Stomach (tissue), 9 donors: ENCODE results near the gene SSBP3. TPM values are rescaled to one million over a fixed set of nuclear protein-coding genes. Genes with fewer than 3 reads are reported as not detected.

Experiments used
- DNase-seq, 2 donors: peaks; one replicate each; pipeline versions ENCODE4 v3.0.0 to v3.0.0-alpha.2; 2013 to 2019
- H3K27ac ChIP-seq, 5 donors: fragments of 200-600 bp in 4 of 5; sonication (generic) in 4 of 5; one replicate each; pipeline ENCODE4 v1.5.1; 2013 to 2019; ENCODE audit warnings: mild to moderate bottlenecking in 1 of 5, moderate library complexity in 1 of 5
- H3K27me3 ChIP-seq, 3 donors: fragments of 200-600 bp; sonication (generic); one replicate each; pipeline ENCODE4 v1.5.1; 2017 to 2019; ENCODE audit warnings: mixed run types in 1 of 3
- H3K36me3 ChIP-seq, 4 donors: fragments of 200-600 bp; sonication (generic); 1 replicate in 3 of 4; 2 replicates in 1 of 4; pipeline ENCODE4 v1.5.1; 2016 to 2019
- H3K4me1 ChIP-seq, 4 donors: fragments of 200-600 bp; sonication (generic); one replicate each; pipeline ENCODE4 v1.5.1; 2016 to 2019
- H3K4me3 ChIP-seq, 4 donors: fragments of 200-600 bp; sonication (generic) in 3 of 4; one replicate each; pipeline ENCODE4 v1.5.1; 2016 to 2019; ENCODE audit warnings: mild to moderate bottlenecking in 1 of 4
- H3K9me3 ChIP-seq, 4 donors: fragments of 200-600 bp; sonication (generic); one replicate each; pipeline ENCODE4 v1.5.1; 2016 to 2019
- CTCF ChIP-seq, 7 experiments: fragments of 450-650 bp in 4 of 7; fragments of 200-600 bp in 3 of 7; sonication (generic) in 3 of 7; IDR thresholded peaks; one replicate each; pipeline ENCODE4 v1.5.1; 2016 to 2019; ENCODE audit warnings: antibody characterized with exemption in 7 of 7, control low read depth in 2 of 7, mild to moderate bottlenecking in 1 of 7
- EP300 ChIP-seq: sonication (generic); formaldehyde crosslinking; IDR thresholded peaks from one replicate; pipeline ENCODE4 v1.6.1; 2017; ENCODE audit warnings: antibody characterized with exemption
- POLR2A ChIP-seq, 4 donors: fragments of 450-650 bp; IDR thresholded peaks; one replicate each; pipeline ENCODE4 v1.6.1; 2016; ENCODE audit warnings: antibody characterized with exemption in 4 of 4, control low read depth in 2 of 4, mild to moderate bottlenecking in 1 of 4, moderate library complexity in 1 of 4
- POLR2AphosphoS5 ChIP-seq, 3 donors: sonication (generic); formaldehyde crosslinking; IDR thresholded peaks; one replicate each; pipeline ENCODE4 v1.6.1; 2016; ENCODE audit warnings: antibody characterized with exemption in 3 of 3
- WGBS, 5 donors: extraction: QIAGEN DNeasy Blood & Tissue Kit in 3 of 5; methylation state at CpG; one replicate each; pipeline versions ENCODE4 v1.1.5 to v1.1.7; 2013 to 2018; 5-methylcytosine and 5-hydroxymethylcytosine counted together
- intact Hi-C: fragments of 100-400 bp; cut with DNase I; formaldehyde crosslinking; loops from one replicate; pipeline ENCODE4 v1.15.1; 2023; ENCODE audit warnings: low total_unique reads
- polyA plus RNA-seq, 3 donors: library from polyadenylated mRNA; stranded (reverse); fragments of 200-250 nt; gene quantifications; one replicate each; pipeline ENCODE4 v1.2.3, GENCODE V29; 2013
- total RNA-seq, 5 donors: library from RNA; depleted of rRNA; stranded (reverse); fragments of >200 nt; gene quantifications; one replicate each; pipeline versions ENCODE4 v1.1.0 to v1.2.3, GENCODE V29; 2014 to 2016
- donor health status: healthy with polysubstance abuse.
- donor health status: Bipolar disorder and iron deficiency.
- donor health status: healthy.

The SSBP3 gene
- total and polyA plus RNA-seq, 8 donors = 4.3 to 100 (median 38.1) TPM

GRCh38 chr1:54266195-54266594 is 140.0 kb downstream of the SSBP3 start:
- Histone ChIP-seq H3K36me3 (peaks cover 0 to 5% (median 2%) of the 10 kb centered on the region in 4 donors), H3K27ac (peak overlapping the region in 1 of 5 donors; percentile 17), H3K27me3 (no peaks in the 10 kb centered on the region), H3K4me3 (no peak overlapping the region), H3K9me3 (no peaks in the 10 kb centered on the region), H3K4me1 (peaks cover 21 to 84% (median 68%) of the 10 kb centered on the region in 4 donors)
- intact Hi-C loops = loop anchor here (10.0 kb wide), 2 partner anchors 49 to 139 kb away; partner anchors contain the start of gene SSBP3
- WGBS, 5 donors = 59 to 82% (median 66%) methylated on average over 2 of the region's 2 CpGs
- DNase-seq = no peak
- TF ChIP-seq EP300 = no peak
- TF ChIP-seq POLR2A (IDR thresholded peaks at IDR 0.05) = no peak
- no peak for TF ChIP-seq POLR2AphosphoS5 (IDR thresholded peaks at IDR 0.05)
- TF ChIP-seq CTCF (IDR thresholded peaks at IDR 0.05) = no peak

GRCh38 chr1:54265659-54266058 is 140.5 kb downstream of the SSBP3 start:
- Histone ChIP-seq H3K36me3 (peaks cover 0 to 6% (median 2%) of the 10 kb centered on the region in 4 donors), H3K27ac (no peak overlapping the region), H3K4me1 (peaks cover 16 to 84% (median 68%) of the 10 kb centered on the region in 4 donors), H3K4me3 (no peak overlapping the region), H3K27me3 (no peaks in the 10 kb centered on the region), H3K9me3 (no peaks in the 10 kb centered on the region)
- no peak for DNase-seq
- TF ChIP-seq CTCF (IDR thresholded peaks at IDR 0.05) = no peak
- TF ChIP-seq EP300 = no peak
- TF ChIP-seq POLR2A (IDR thresholded peaks at IDR 0.05) = no peak
- TF ChIP-seq POLR2AphosphoS5 (IDR thresholded peaks at IDR 0.05) = no peak
- intact Hi-C loops = loop anchor here (10.0 kb wide), 2 partner anchors 49 to 139 kb away; partner anchors contain the start of gene SSBP3
- WGBS, 5 donors = 79 to 95% (median 79%) methylated on average over 6 of the region's 6 CpGs

- intact Hi-C loops = loop anchor here (10.0 kb wide), 2 partner anchors 50 to 140 kb away; partner anchors contain the start of gene SSBP3
- Histone ChIP-seq H3K4me3 (no peak overlapping the region), H3K27me3 (no peaks in the 10 kb centered on the region), H3K4me1 (peaks cover 15 to 84% (median 70%) of the 10 kb centered on the region in 4 donors), H3K27ac (no peak overlapping the region), H3K9me3 (no peaks in the 10 kb centered on the region), H3K36me3 (peaks cover 0 to 6% (median 1%) of the 10 kb centered on the region in 4 donors)
- TF ChIP-seq POLR2AphosphoS5 (IDR thresholded peaks at IDR 0.05) (no peak), POLR2A (IDR thresholded peaks at IDR 0.05) (no peak), EP300 (no peak), CTCF (IDR thresholded peaks at IDR 0.05) (no peak)
- 73 to 92% (median 81%) methylated on average over 8 of the region's 8 CpGs for WGBS, 5 donors
- no peak for DNase-seq
Measured at GRCh38 chr1:54265126-54265525, 141.1 kb downstream of the SSBP3 start.

- intact Hi-C loops = loop anchor here (10.0 kb wide), 2 partner anchors 51 to 141 kb away; partner anchors contain the start of gene SSBP3
- TF ChIP-seq CTCF (IDR thresholded peaks at IDR 0.05) (no peak), POLR2AphosphoS5 (IDR thresholded peaks at IDR 0.05) (no peak), POLR2A (IDR thresholded peaks at IDR 0.05) (no peak), EP300 (no peak)
- H3K4me1 ChIP-seq = peaks cover 4 to 79% (median 62%) of the 10 kb centered on the region in 4 donors
- DNase-seq = no peak
- H3K9me3 ChIP-seq = no peaks in the 10 kb centered on the region
- H3K36me3 ChIP-seq = peaks cover 0 to 6% (median 0%) of the 10 kb centered on the region in 4 donors
- H3K4me3 ChIP-seq = no peak overlapping the region
- H3K27me3 ChIP-seq = no peaks in the 10 kb centered on the region
- WGBS, 5 donors = 76 to 87% (median 78%) methylated on average over 6 of the region's 6 CpGs
- H3K27ac ChIP-seq = peak overlapping the region in 2 of 5 donors; percentile 22 to 43
Measured at GRCh38 chr1:54263601-54264226, 142.5 kb downstream of the SSBP3 start.
